ENCODE data around the gene SCYGR5.

GRCh38 chr2:227701556-227701955 lies 35.0 kb downstream of the SCYGR5 start:
- TF ChIP-seq CTCF (conservative IDR thresholded peaks at IDR 0.05; ENCODE audit: low read depth, low read length) (no peak), EZH2 (IDR thresholded peaks at IDR 0.05; ENCODE audit: borderline replicate concordance, low read depth, low read length, poor library complexity, severe bottlenecking) (no peak)

All from A673 (cell line).